HT-29 (cell line): ENCODE measurements around the gene HBG2. TPM values are rescaled to one million over a fixed set of nuclear protein-coding genes. Genes with fewer than 3 reads are reported as not detected.
A peak's percentile ranks its signal among the peaks of the same experiment; 100 is the strongest.
"Not testable (repeated sequence)": the region's sequence is repeated elsewhere in the genome, so short reads cannot be mapped to it uniquely, and the experiment has no call there.

ENCODE experiments used
- DNase-seq: peaks from one replicate; pipeline ENCODE4 v3.0.0-alpha.2; 2015; ENCODE audit warnings: low spot score
- total RNA-seq: library from RNA; depleted of rRNA; stranded (reverse); fragments of >200 nt; shearing (Covaris generic); gene quantifications from 2 replicates; pipeline ENCODE4 v1.2.3, GENCODE V29; 2014

Gene HBG2
- total RNA-seq, 1 experiment from 2014 or later = not detected

- no peak for DNase-seq
Measured at GRCh38 chr11:5282628-5283027, 28.0 kb upstream of the HBG2 start.

GRCh38 chr11:5281596-5281995 lies 27.0 kb upstream of the HBG2 start:
- no peak for DNase-seq

GRCh38 chr11:5280582-5281102 lies 26.1 kb upstream of the HBG2 start:
- peak; percentile 83 for DNase-seq

GRCh38 chr11:5279471-5280090 lies 25.0 kb upstream of the HBG2 start:
- no peak for DNase-seq

- no peak for DNase-seq
Measured at GRCh38 chr11:5277807-5278382, 23.3 kb upstream of the HBG2 start.

GRCh38 chr11:5276697-5277096 lies 22.1 kb upstream of the HBG2 start:
- DNase-seq = no peak

GRCh38 chr11:5275369-5276110 lies 21.0 kb upstream of the HBG2 start:
- DNase-seq = no peak

- no peak for DNase-seq
Measured at GRCh38 chr11:5274395-5274794, 19.8 kb upstream of the HBG2 start.

GRCh38 chr11:5272395-5273017 lies 17.9 kb upstream of the HBG2 start:
- no peak for DNase-seq

- DNase-seq = no peak
Measured at GRCh38 chr11:5269715-5270147, 15.2 kb upstream of the HBG2 start, which contains the start of gene HBE1. Gene HBE1, minus strand, starts transcription at chr11:5269945. Its CDS starts 55 bp downstream, at chr11:5269890.

- no peak for DNase-seq
Measured at GRCh38 chr11:5267033-5267563, 12.5 kb upstream of the HBG2 start.

- DNase-seq = no peak
Measured at GRCh38 chr11:5266609-5267008, 12.0 kb upstream of the HBG2 start.

- no peak for DNase-seq
Measured at GRCh38 chr11:5265832-5266231, 11.3 kb upstream of the HBG2 start.

- DNase-seq = no peak
Measured at GRCh38 chr11:5258543-5259262, 4.1 kb upstream of the HBG2 start.

- DNase-seq = no peak
Measured at GRCh38 chr11:5257296-5257695, 2.7 kb upstream of the HBG2 start.

GRCh38 chr11:5254023-5254422 lies 558 bp downstream of the HBG2 start:
- DNase-seq = not testable (repeated sequence)

- not testable (repeated sequence) for DNase-seq
Measured at GRCh38 chr11:5253440-5253839, 1.1 kb downstream of the HBG2 start.

- no peak for DNase-seq
Measured at GRCh38 chr11:5252919-5253265, 1.7 kb downstream of the HBG2 start.

- DNase-seq = no peak
Measured at GRCh38 chr11:5252192-5252918, 2.2 kb downstream of the HBG2 start.

GRCh38 chr11:5251746-5252145 lies 2.8 kb downstream of the HBG2 start:
- DNase-seq = no peak
